ENCODE results near the gene RARB.

Gene RARB

GRCh38 chr3:25447925-25448324, 19.9 kb downstream of the RARB start:
- DNase-seq (ENCODE audit: low read depth, low spot score) = no peak

GRCh38 chr3:25448750-25449692, 21.0 kb downstream of the RARB start:
- DNase-seq (ENCODE audit: low read depth, low spot score) = peak; percentile 84

- no peak for DNase-seq (ENCODE audit: low read depth, low spot score)
These were observed 21.8 kb downstream of the RARB start for GRCh38 chr3:25449857-25450256.

GRCh38 chr3:25452192-25452591, 24.1 kb downstream of the RARB start:
- DNase-seq (ENCODE audit: low read depth, low spot score) = no peak

- no peak for DNase-seq (ENCODE audit: low read depth, low spot score)
These were observed 24.7 kb downstream of the RARB start for GRCh38 chr3:25452740-25453139.

GRCh38 chr3:25453619-25454004, 25.5 kb downstream of the RARB start:
- DNase-seq (ENCODE audit: low read depth, low spot score) = no peak

- peak; percentile 63 for DNase-seq (ENCODE audit: low read depth, low spot score)
These were observed 26.2 kb downstream of the RARB start for GRCh38 chr3:25454005-25454927.

GRCh38 chr3:25455441-25456132, 27.5 kb downstream of the RARB start:
- peak; percentile 63 for DNase-seq (ENCODE audit: low read depth, low spot score)

GRCh38 chr3:25456723-25457670, 28.9 kb downstream of the RARB start:
- no peak for DNase-seq (ENCODE audit: low read depth, low spot score)

- no peak for DNase-seq (ENCODE audit: low read depth, low spot score)
These were observed 29.8 kb downstream of the RARB start for GRCh38 chr3:25457671-25458419.

- no peak for DNase-seq (ENCODE audit: low read depth, low spot score)
These were observed 30.4 kb downstream of the RARB start for GRCh38 chr3:25458420-25458814.

GRCh38 chr3:25460751-25461150, 32.7 kb downstream of the RARB start:
- no peak for DNase-seq (ENCODE audit: low read depth, low spot score)

- no peak for DNase-seq (ENCODE audit: low read depth, low spot score)
These were observed 33.9 kb downstream of the RARB start for GRCh38 chr3:25461946-25462345.

GRCh38 chr3:25462495-25462894, 34.4 kb downstream of the RARB start:
- no peak for DNase-seq (ENCODE audit: low read depth, low spot score)

- DNase-seq (ENCODE audit: low read depth, low spot score) = no peak
These were observed 35.9 kb downstream of the RARB start for GRCh38 chr3:25463836-25464418.

- DNase-seq (ENCODE audit: low read depth, low spot score) = no peak
These were observed 37.3 kb downstream of the RARB start for GRCh38 chr3:25465266-25465860.

GRCh38 chr3:25468866-25469319, 40.8 kb downstream of the RARB start:
- DNase-seq (ENCODE audit: low read depth, low spot score) = peak; percentile 12

GRCh38 chr3:25469558-25469957, 41.5 kb downstream of the RARB start:
- no peak for DNase-seq (ENCODE audit: low read depth, low spot score)
